VCaP (cell line): Measurements from ENCODE around the gene NEU4.
"Not testable (repeated sequence)": the region's sequence is repeated elsewhere in the genome, so short reads cannot be mapped to it uniquely, and the experiment has no call there.

Source experiments
- H3K27ac ChIP-seq: fragments of 450-650 bp; 2 replicates; pipeline ENCODE4 v1.5.1; 2017
- CTCF ChIP-seq: fragments of 450-650 bp; conservative IDR thresholded peaks from 2 replicates; pipeline ENCODE4 v1.5.1; 2017; ENCODE audit warnings: mild to moderate bottlenecking, moderate library complexity

The NEU4 gene

GRCh38 chr2:241798631-241799521, 10.1 kb upstream of the NEU4 start:
- TF ChIP-seq CTCF = no peak
- H3K27ac ChIP-seq = peak overlapping the region; percentile 27

GRCh38 chr2:241799522-241800197, 9.3 kb upstream of the NEU4 start:
- TF ChIP-seq CTCF = no peak
- H3K27ac ChIP-seq = no peak overlapping the region

- not testable (repeated sequence) for H3K27ac ChIP-seq
Measured at GRCh38 chr2:241800198-241800903, 8.6 kb upstream of the NEU4 start.

GRCh38 chr2:241801611-241802420, 7.2 kb upstream of the NEU4 start:
- H3K27ac ChIP-seq = no peak overlapping the region
- TF ChIP-seq CTCF = no peak

- no peak overlapping the region for H3K27ac ChIP-seq
Measured at GRCh38 chr2:241802421-241803318, 6.3 kb upstream of the NEU4 start.

More at GRCh38 chr2:241802421-241803318, 6.3 kb upstream of the NEU4 start:
- no peak for TF ChIP-seq CTCF
